Smooth muscle cell of bladder (primary cell): ENCODE data around the gene PLCB4. TPM values are rescaled to one million over a fixed set of nuclear protein-coding genes. Genes with fewer than 3 reads are reported as not detected.

ENCODE experiments used
- total RNA-seq: library from RNA; depleted of rRNA; stranded (reverse); fragments of >200 nt; gene quantifications from 2 replicates; pipeline ENCODE4 v1.2.3, GENCODE V29; 2014

The PLCB4 gene
- 1.9 and 2.0 TPM in 2 replicates for total RNA-seq

DNA sequence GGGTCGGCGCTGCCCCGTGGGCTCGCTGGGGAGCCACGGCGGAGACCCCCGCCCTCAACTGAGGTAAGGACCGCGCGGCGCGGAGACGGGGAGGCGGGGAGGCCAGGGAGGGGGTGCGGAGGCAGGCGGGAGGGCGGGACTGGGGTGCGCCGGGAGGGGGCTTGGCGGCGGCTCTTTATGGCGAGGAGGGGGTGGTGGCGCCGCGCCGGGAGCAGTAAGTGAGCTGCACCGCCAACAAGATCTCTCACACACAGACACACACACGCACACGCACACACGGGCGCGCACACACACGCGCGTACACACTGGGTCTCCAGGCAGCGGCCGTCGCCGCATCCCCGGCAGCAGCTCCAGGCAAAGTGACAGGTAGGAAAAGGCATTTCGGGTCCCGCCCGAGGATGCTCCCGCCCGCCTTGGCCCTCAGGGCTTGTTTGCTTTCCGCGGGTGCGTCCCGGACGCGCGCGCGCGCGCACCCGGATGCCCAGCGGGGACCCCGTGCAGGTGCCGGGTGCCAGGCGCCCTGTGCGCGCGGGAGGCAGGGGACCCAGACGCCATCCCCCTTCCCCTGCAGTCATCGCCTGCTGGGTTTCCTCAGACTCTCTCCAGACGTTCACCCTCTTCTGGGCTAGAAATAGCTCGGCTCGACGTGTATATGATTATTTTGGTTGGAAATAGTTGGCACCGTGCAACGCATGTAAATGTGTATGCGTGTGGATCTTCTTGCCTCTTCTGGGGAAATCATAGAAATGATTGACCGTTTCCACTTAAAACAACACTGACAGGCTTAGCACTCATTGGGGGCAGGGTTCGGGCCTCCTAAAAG is at the start of gene PLCB4:
Gene PLCB4, plus strand, starts transcription at position 247 of the 823 bp plus-strand sequence. CDS start 238,728 bp downstream, outside the sequence.

DNA sequence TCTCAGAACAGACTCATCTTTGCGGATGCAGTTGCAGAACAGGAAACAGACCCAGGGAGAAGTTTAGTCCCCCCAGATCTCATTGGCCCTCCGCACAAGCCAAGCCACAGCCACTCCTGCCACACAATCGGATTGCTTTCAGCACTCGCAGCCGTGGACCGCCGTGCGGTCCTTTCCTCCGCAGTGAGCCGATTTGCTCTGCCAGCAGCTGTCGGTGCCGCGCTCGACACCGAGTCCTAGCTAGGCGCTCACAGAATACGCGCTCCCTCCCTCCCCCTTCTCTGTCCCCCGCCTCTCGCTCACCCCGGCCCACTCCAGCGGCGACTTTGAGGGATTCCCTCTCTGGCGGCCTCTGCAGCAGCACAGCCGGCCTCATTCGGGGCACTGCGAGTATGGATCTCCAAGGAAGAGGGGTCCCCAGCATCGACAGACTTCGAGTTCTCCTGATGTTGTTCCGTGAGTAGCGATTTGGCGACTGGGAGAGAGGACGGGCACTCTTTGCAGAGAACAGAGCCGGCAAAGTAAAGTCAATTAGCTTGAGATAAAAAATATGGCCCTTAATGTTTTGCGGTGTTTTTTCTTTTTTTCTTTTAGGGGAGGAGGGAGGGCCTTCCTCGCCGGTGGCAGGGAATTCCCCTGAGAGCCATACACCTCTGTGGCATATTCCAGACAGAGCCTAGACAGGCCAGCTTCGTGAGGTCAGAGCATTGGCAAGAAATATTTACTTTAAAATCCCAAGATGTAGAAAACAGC is 445.8 kb downstream of the PLCB4 start, which contains the start of gene LAMP5:
Gene LAMP5, plus strand, starts transcription at position 130 of the 753 bp plus-strand sequence. Its CDS starts 263 bp downstream, at position 393.

